Neuronal stem cell (in vitro differentiated cells): ENCODE results near the gene KLRC2.

Experiments used
- DNase-seq: peaks from one replicate; pipeline ENCODE4 v3.0.0-alpha.2; 2013; ENCODE audit warnings: low spot score
- H2AFZ ChIP-seq: one replicate; pipeline ENCODE4 v1.6.1; 2013; ENCODE audit warnings: mild to moderate bottlenecking, low read length, inconsistent platforms
- H2AK5ac ChIP-seq: 2 replicates; pipeline ENCODE4 v1.6.1; 2013; ENCODE audit warnings: low read depth, mild to moderate bottlenecking, inconsistent platforms, low read length, moderate library complexity, mixed read lengths
- H2BK120ac ChIP-seq: 2 replicates; pipeline ENCODE4 v1.6.1; 2013; ENCODE audit warnings: low read depth, mild to moderate bottlenecking, inconsistent platforms, low read length, moderate library complexity, mixed read lengths
- H2BK12ac ChIP-seq: one replicate; pipeline ENCODE4 v1.6.1; 2013; ENCODE audit warnings: low read length, inconsistent platforms
- H2BK15ac ChIP-seq: 2 replicates; pipeline ENCODE4 v1.6.1; 2013; ENCODE audit warnings: mild to moderate bottlenecking, low read length, inconsistent platforms, mixed read lengths
- H2BK5ac ChIP-seq: one replicate; pipeline ENCODE4 v1.6.1; 2013; ENCODE audit warnings: inconsistent platforms, mild to moderate bottlenecking, low read length, moderate library complexity
- H3K14ac ChIP-seq: one replicate; pipeline ENCODE4 v1.6.1; 2013; ENCODE audit warnings: low read length, inconsistent platforms
- H3K18ac ChIP-seq: 2 replicates; pipeline ENCODE4 v1.6.1; 2013; ENCODE audit warnings: low read length, inconsistent platforms
- H3K23ac ChIP-seq: 2 replicates; pipeline ENCODE4 v1.6.1; 2013; ENCODE audit warnings: low read depth, mild to moderate bottlenecking, mixed read lengths, low read length, inconsistent platforms; ENCODE audit not compliant: poor library complexity
- H3K27ac ChIP-seq: replicated peaks from 3 replicates; pipeline ENCODE4 v1.5.1; 2013; ENCODE audit warnings: low read length, inconsistent platforms
- H3K27me3 ChIP-seq, 3 experiments: 2 replicates each; pipeline ENCODE4 v1.6.1; 2013; ENCODE audit warnings: low read length in 3 of 3, mild to moderate bottlenecking in 2 of 3, inconsistent platforms in 1 of 3, low read depth in 1 of 3, mixed read lengths in 1 of 3, moderate library complexity in 1 of 3; ENCODE audit not compliant: control insufficient read depth in 3 of 3, insufficient read depth in 3 of 3
- H3K36me3 ChIP-seq, 2 donors: replicated peaks in 1 of 2; 2 replicates each; pipeline ENCODE4 v1.6.1; 2013; ENCODE audit warnings: low read length in 2 of 2; ENCODE audit not compliant: control insufficient read depth in 2 of 2, insufficient read depth in 2 of 2
- H3K4ac ChIP-seq: 2 replicates; pipeline ENCODE4 v1.6.1; 2013; ENCODE audit warnings: inconsistent platforms, mild to moderate bottlenecking, low read length, moderate library complexity
- H3K4me1 ChIP-seq, 2 donors: 1 replicate in 1 of 2; 2 replicates in 1 of 2; pipeline ENCODE4 v1.6.1; 2013; ENCODE audit warnings: low read length in 2 of 2, low read depth in 1 of 2; ENCODE audit not compliant: control insufficient read depth in 2 of 2, insufficient read depth in 1 of 2
- H3K4me2 ChIP-seq: one replicate; pipeline ENCODE4 v1.6.1; 2013; ENCODE audit warnings: mild to moderate bottlenecking, low read length, inconsistent platforms; ENCODE audit not compliant: insufficient read depth, poor library complexity, severe bottlenecking
- H3K4me3 ChIP-seq, 2 donors: 2 replicates each; pipeline ENCODE4 v1.5.1; 2013; ENCODE audit warnings: low read length in 2 of 2, mild to moderate bottlenecking in 2 of 2, inconsistent platforms in 1 of 2, moderate library complexity in 1 of 2
- H3K79me1 ChIP-seq: one replicate; pipeline ENCODE4 v1.6.1; 2013; ENCODE audit warnings: low read depth, mild to moderate bottlenecking, inconsistent platforms, low read length, moderate library complexity
- H3K9ac ChIP-seq: one replicate; pipeline ENCODE4 v1.6.1; 2013; ENCODE audit warnings: mild to moderate bottlenecking, low read depth, low read length, inconsistent platforms; ENCODE audit not compliant: poor library complexity
- H3K9me3 ChIP-seq, 2 donors: replicated peaks in 1 of 2; 2 replicates each; pipeline versions ENCODE3 to v1.6.1; 2013; ENCODE audit warnings: low read length in 2 of 2, mild to moderate bottlenecking in 2 of 2, inconsistent platforms in 1 of 2, low read depth in 1 of 2, mixed read lengths in 1 of 2, moderate library complexity in 1 of 2; ENCODE audit not compliant: control insufficient read depth in 2 of 2, insufficient read depth in 1 of 2
- H4K8ac ChIP-seq: one replicate; pipeline ENCODE4 v1.6.1; 2013; ENCODE audit warnings: low read depth, mild to moderate bottlenecking, inconsistent platforms, low read length, moderate library complexity
- H4K91ac ChIP-seq: one replicate; pipeline ENCODE4 v1.6.1; 2013; ENCODE audit warnings: low read length, low read depth, mild to moderate bottlenecking, inconsistent platforms; ENCODE audit not compliant: poor library complexity
- WGBS, 2 donors: extraction: QIAGEN DNeasy Blood & Tissue Kit; methylation state at CpG; one replicate each; pipeline ENCODE4 v1.1.7; 2013; ENCODE audit warnings: missing lambda C conversion rate in 2 of 2, mixed read lengths in 1 of 2; ENCODE audit not compliant: insufficient read length in 2 of 2, insufficient replicate concordance in 1 of 2; ENCODE audit errors: extremely low coverage in 2 of 2; 5-methylcytosine and 5-hydroxymethylcytosine counted together

KLRC2 gene

GRCh38 chr12:10381928-10382628 is 53.7 kb downstream of the KLRC2 start:
- Histone ChIP-seq H3K14ac (no peak overlapping the region), H3K4me3 (no peak overlapping the region), H2BK12ac (no peak overlapping the region), H3K79me1 (no peaks in the 10 kb centered on the region), H3K4ac (no peak overlapping the region), H3K27ac (no peak overlapping the region), H3K18ac (no peak overlapping the region), H3K9me3 (no peaks in the 10 kb centered on the region), H3K23ac (no peak overlapping the region), H4K8ac (no peak overlapping the region), H3K36me3 (no peaks in the 10 kb centered on the region), H3K9ac (no peak overlapping the region), H2AFZ (no peak overlapping the region), H4K91ac (no peak overlapping the region), H3K4me1 (no peaks in the 10 kb centered on the region), H2BK15ac (no peak overlapping the region), H3K27me3 (no peaks in the 10 kb centered on the region), H2AK5ac (no peak overlapping the region), H2BK120ac (no peak overlapping the region), H2BK5ac (no peak overlapping the region), H3K4me2 (no peak overlapping the region)
- DNase-seq = no peak
- WGBS, 2 donors = no CpG with 5 or more reads among the region's 4 CpGs
